IPS-NIHi7 (cell line): ENCODE measurements around the gene SDK1.
"Not testable (repeated sequence)": the region's sequence is repeated elsewhere in the genome, so short reads cannot be mapped to it uniquely, and the experiment has no call there.

Experiments
- DNase-seq: peaks from one replicate; pipeline ENCODE4 v3.0.0; 2012; ENCODE audit warnings: mixed read lengths; ENCODE audit errors: extremely low spot score

The SDK1 gene

DNA sequence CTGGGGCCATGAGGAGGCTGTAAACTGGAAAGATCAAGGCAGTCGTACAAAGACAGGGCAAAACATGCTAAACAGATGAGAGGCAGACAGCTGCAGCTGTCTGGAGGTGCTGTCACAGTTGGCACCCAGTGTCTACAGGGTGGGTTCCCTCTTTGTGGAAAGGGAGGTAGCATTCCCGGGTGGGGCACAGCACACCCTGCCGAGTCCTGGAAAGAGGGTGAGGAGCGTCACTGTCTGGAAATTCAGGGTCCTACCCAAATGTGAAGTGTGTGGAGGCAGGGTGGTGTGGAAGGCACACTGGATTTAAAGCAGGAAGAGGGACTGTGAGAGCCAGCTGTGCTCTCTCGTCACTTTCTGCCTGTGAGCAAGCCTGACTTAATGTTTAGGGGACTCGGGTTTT, 356.2 kb downstream of the SDK1 start:
- DNase-seq, result no peak

GRCh38 chr7:3668743-3669142, 367.7 kb downstream of the SDK1 start:
- DNase-seq, result no peak

GRCh38 chr7:3670898-3671297, 369.8 kb downstream of the SDK1 start:
- DNase-seq, result no peak

DNA sequence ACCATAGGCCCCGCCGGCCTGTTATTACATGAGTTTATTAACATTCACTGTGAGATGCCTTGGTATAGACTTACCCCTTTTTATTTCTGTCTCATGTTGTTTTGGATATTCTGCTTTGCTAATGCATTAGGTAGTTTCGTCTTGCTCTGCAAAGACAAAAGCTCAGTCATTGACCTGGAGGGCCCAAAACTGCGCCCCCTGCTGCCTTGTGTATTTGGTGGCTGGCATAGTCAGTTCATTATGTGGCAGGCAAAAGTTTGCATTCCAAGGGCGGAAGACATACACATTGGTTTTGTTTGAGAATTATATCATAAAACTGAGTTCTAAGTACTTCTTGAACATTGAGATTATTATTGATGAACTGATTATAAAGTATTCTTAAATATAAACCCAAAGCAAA, 372.5 kb downstream of the SDK1 start:
- DNase-seq, result peak; percentile 61

DNA sequence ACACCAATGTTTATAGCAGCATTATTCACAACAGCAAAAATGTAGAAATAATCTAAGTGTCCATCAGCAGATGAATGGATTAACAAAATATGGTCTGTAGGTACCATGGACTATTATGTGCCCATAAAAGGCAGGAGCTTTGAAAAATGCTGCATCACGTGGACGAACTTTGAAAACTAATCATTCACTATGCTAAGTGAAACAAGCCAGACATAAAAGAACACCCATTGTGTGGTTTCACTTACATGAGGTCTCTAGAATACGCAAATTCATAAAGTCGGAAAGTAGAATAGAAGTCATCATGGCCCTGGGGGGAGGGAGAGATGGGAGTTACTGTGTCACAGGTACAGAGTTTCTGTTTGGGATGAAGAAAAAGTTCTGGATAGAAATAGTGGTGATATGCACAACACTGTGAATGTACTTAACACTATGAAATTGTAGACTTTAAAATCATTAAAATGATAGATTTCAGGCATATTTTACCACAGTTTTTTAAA, 377.3 kb downstream of the SDK1 start:
- DNase-seq, result no peak

GRCh38 chr7:3682028-3682710, 381.1 kb downstream of the SDK1 start:
- no peak for DNase-seq

- peak; percentile 44 for DNase-seq
Observed at GRCh38 chr7:3683546-3684539, 382.8 kb downstream of the SDK1 start.

- DNase-seq, result no peak
Observed at GRCh38 chr7:3688071-3688470, 387.0 kb downstream of the SDK1 start.

- DNase-seq, result no peak
Observed at GRCh38 chr7:3688842-3689241, 387.8 kb downstream of the SDK1 start.

DNA sequence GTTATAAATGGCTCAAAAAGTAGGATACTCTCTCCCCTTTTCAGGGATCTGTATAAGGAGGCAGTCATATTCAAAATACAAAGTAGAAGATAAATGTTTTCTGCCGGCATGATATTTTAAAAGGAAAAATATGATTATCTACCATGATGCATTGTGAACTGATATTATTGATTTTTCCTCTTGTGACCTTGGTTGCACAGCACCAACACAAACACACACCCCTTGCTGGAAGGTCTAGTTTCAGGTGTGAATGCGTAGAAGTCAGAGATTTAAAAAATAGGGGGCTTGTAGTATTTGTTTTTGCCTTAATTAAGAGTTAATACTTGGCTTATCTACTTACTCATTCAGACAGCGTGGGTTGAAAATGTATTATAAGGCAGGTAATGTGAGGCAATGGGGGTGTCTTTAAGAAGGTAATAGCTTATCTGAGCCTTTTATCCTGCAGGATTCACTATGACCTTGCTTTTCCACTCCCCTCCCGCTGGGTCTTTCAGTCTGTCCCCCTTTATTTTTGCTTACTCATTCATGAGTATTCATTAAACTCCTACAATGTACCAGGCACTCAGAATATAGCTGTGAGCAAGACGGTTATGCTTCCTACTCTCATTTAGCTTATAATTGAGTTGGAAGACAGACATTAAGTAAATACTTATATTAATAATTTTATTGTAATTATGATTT, 390.6 kb downstream of the SDK1 start:
- no peak for DNase-seq

DNA sequence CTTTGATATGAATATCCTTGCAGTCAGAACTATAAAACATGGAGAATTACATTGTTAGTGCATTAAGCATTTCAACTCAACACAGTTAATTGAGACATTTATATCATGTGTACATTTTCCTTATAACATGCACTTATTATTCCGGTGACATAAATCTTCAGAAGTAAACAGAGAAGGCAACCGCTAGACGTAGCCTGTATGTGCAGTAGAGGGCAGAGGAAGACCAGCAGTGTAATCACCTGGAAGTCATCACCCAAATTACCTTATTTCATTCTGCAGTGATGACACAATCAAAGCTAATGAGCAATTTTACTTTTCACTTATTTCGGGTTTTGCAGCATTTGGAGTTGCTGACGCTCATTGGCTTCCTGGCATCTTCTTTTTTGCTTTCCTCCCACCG, 394.6 kb downstream of the SDK1 start:
- no peak for DNase-seq

- no peak for DNase-seq
Observed at GRCh38 chr7:3696113-3696512, 395.1 kb downstream of the SDK1 start.

- no peak for DNase-seq
Observed at GRCh38 chr7:3697472-3697871, 396.4 kb downstream of the SDK1 start.

DNA sequence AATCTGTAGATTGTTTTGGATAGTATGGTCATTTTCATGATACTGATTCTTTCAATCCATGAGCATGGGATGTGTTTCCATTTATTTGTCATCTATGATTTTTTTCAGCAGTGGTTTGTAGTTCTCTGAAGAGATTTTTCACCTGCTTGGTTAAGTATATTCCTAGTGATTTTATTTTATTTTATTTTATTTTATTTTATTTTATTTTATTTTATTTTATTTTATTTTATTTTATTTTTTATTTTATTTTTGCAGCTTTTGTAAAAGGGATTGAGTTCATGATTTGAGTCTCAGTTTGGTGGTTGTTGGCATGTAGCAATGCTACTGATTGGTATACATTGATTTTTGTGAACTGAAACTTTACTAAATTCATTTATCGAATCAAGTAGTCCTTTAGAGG, 404.2 kb downstream of the SDK1 start:
- DNase-seq, result no peak

GRCh38 chr7:3706091-3706490, 405.0 kb downstream of the SDK1 start:
- not testable (repeated sequence) for DNase-seq

DNA sequence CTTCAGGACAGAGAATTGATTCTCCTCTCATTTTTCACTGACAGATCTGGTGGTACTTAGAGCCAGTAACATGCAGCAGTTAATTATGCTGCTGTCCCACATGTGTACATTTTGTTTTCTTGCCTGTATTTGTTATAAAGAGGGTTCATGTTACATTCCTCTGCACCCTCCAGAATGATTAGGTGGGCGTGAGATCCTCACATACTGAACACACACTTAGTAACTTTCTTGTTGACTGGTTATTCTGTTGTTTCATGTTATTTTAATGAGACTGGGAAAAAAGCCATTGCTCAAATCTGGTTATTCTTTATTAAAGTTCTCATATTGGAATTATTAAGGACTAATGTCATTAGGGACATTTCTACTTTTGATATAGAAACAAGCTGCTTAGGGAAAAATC, 409.1 kb downstream of the SDK1 start:
- DNase-seq, result no peak

DNA sequence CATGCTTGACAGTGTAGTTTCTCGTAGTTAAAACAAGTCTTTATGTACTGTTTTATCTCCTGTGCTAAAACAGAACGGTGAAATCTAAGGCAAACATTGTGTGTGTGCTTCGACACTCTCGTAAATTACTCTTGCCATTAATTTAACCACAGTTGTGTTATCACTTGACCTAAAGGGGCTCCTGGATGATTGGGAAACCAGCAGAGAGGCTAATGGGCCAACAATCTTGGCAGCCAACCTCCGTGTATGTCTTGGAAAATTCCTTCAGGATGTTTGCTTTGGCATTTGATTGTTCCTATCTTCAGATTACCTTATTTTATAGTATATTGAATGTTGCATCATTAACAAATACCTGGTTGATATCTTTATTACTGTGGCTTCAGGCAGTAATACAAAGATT, 409.5 kb downstream of the SDK1 start:
- no peak for DNase-seq

- DNase-seq, result no peak
Observed at GRCh38 chr7:3712841-3713240, 411.8 kb downstream of the SDK1 start.

GRCh38 chr7:3721422-3721821, 420.4 kb downstream of the SDK1 start:
- no peak for DNase-seq

DNA sequence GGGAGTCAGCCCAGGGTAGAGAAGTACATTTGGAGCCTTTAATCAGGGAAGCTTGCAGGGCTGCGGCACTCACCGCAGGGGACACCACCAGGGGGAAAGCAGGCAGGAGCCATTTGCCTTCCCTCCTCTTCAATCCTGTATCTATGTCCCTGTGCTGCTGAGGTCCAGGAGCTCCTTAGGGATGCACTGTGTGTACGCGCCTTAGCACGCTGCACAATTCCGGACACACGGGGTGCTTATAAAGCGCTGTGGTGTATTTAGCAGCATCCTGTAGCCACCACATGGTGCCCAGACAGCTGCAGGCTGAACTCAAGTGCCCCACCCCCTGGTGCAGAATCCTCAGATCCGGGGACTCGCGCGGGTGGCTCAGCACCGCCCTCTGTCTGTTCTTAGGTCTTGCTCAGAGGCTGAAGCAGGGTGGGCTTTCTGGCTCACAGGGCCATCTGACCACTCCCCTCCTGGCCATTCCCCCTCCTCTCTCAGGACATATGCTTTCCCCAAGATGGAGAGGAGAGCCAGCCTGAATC, 421.4 kb downstream of the SDK1 start:
- peak; percentile 86 for DNase-seq

DNA sequence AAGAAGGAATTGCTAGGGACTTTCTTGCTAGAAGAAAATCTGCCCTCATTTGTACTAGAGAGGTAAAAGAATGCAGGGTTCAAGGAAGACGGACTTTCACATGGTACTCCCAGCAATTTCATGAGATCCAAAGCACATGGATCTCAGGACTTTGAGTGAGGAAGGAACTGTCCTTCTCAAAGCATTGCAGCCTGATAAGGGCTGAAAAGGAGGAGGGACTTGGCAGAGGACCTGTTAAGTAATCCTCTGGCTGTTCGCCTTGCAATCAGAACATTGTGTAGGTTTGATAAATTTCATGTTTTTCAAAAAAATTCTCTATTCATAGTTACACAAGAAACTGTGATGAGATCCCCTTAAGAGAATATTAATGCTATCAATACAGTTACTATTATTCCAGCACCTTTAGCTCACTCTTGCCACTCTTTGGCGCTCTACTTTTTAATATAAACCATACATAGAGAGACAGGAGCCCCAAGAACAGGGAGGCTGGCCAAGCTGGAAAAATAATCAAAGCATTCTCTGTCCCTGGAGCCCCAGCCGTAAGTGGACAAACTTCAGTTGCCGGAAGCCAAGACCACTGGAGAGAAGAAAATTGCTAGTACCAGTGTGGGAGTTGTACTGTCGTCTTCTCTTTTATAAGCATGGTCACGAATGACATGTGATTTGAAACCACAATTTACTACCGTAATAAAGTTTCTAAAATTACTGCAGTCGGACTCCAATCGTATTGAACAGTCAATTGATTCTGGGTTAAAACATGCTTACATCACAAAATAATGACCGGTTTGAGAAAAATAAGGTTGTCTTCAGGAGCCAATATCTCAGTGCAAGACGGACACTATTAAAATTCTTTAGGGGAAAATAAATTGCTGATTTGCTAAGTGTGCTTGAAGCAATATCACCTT, 424.4 kb downstream of the SDK1 start:
- DNase-seq, result no peak
